HG02588 (cell line): Measurements from ENCODE around the gene EIPR1.
"Not testable (repeated sequence)": the region's sequence is repeated elsewhere in the genome, so short reads cannot be mapped to it uniquely, and the experiment has no call there.

ENCODE experiments used
- ATAC-seq: cut with Tn5 transposase; IDR thresholded peaks from one replicate; pipeline ENCODE4 v1.9.1; 2021; ENCODE audit warnings: mild to moderate bottlenecking, moderate library complexity; ENCODE audit not compliant: unreplicated experiment

Gene EIPR1

DNA sequence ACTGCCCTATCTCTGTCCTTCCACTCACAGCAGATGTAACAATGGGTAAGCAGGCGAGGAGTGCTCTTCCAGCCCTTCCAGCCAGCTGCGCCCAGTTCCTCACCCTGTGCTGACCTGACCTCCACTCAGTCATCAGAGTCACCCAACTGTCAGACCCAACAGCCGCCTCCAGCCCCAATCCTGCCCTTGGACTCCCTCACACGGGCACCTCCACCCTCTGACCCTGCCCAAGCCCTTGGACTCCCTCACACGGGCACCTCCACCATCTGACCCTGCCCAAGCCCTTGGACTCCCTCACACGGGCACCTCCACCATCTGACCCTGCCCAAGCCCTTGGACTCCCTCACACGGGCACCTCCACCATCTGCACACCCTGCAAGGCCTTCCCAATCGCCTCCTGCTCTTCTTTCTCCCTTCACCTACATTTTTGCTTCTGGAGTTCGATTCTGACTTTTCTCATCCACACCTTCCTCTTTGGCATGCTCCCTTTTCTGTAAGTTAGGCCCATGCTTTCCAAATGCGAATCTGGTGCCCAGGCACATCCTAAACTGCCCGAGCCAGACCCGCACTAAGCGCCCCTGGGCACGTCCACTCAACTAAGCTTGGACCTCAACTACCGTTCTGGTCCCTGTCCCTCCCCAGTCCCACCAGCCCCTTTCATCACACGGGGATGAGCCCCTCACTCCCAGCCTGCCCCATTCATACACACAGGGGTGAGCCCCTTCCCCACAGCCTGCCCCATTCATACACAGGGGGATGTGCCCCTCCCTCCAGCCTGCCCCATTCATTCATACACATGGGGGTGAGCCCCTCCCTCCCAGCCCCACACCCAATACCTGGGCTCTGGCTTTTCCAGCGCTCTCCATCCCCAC is 15.9 kb downstream of the EIPR1 start:
- ATAC-seq = no peak

DNA sequence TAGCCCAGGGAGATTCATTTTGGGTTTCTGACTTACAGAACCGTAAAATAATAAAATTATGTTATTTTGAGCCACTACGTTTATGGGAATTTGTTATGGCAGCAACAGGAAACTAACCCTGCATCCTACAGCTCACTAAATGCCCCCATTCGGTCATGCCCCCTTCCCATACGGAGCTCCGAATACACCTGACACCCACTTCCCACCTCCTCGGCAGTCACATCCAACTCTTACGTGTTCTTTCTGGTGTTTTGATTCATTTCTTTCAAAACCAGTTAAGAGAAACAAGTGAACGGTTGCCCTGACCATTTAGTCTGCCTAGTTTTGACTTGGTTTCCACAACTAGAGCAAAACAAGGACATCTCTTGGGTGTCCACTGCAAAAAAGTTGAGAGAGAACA is 19.7 kb downstream of the EIPR1 start:
- ATAC-seq = no peak

DNA sequence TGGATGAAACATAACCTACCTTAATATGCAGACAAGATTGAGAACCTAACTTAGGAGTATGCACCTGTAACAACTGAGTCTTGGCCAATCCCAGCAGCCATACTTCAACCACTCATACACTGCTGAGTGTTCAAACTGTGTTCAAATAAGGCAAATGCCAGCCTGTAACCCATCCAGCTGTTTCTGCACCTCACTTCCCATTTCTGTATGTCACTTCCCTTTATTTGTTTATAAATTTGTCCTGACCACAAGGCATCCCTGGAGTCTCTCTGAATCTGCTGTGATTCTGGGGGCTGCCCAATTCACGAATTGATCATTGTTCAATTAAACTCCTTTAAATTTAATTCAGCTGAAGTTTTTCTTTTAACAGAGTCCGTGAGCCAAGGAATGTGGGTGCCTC is 20.2 kb downstream of the EIPR1 start:
- ATAC-seq = not testable (repeated sequence)

DNA sequence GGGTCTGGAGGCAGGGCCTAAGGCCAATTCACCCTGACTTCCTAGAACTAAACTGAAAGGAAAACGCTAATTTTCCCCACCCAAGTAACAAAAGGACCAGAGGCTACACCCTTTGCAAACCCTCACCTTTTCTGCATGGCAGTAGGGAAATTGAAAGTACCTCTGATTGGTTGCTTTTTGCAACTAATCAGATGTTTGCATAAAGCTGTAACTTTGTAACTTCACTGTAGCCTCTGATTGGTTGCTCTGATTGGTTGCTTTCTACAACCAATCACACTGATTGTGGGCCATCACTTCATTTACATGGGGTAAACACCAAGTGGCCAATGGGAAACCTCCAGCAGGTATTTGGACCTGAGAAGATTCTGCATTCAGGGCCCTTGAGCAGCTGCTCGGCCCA is 20.8 kb downstream of the EIPR1 start:
- ATAC-seq = no peak

DNA sequence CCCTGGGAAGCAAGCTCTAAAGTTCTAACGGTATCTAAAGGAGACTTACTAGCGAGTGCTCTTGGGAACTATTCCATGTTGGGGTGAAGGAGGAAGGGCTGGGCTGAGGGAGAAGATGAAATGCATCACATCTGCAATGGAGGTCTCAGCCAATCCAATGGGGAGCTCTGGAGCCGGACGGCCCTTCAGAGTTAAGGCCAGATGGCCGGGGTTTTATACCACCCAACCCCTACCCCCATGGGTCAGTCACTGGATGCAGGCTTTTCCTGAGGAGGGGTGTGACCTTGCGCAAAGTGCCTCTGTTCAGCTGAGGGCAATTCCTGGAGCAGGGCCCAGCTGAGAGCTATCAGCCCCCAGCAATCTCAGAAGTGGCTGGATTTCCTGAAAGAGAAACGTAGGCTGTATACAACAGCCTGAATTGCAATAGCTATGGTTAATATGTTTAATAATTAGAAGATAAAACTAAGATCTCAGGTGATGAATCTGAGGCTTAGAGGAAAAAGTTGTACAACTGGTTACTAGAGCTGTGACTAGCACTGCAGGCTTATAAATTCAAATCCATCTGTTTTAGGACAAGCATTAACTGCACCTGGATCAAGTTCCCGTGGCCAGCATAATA is 21.6 kb downstream of the EIPR1 start:
- no peak for ATAC-seq

DNA sequence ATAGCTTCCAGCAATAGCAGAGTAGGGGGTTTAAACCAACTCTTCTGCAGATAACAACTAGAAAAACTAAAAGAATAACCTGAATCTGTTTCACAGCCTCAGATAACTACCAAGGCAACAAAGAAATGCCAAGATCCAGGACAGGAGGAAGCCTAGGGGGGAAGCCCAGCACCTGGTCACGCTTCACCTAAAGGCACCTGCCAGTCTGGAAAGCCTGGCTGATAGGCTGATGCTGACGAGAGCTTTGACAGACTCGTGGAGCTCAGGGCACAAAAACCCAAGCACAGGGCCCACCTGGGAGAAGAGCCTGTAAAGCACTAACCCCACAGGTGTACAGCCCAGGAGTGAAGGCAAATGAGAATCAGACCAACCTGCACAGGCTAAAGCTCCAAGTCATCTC is 22.6 kb downstream of the EIPR1 start:
- ATAC-seq = no peak

DNA sequence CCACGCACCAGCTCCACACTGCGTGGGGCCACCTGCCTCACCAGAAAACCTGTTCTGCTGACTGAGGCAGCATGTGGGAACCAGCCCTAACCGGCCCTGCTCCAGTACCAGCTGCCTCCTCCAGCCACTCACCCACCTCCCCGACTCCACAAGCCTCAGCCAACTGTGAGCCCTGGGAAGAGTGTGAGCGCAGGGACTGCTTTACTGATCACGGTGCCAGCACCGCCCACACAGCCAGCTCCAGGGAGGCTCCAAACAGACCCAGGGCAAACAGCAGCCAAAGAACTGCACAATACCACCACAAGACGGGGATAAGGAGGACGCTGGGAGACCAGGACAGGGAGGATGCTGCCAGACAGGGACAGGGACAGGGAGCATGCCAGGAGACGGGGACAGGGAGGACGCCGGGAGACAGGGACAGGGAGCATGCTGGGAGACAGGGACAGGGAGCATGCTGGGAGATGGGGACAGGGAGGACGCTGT is 28.4 kb downstream of the EIPR1 start:
- no peak for ATAC-seq

DNA sequence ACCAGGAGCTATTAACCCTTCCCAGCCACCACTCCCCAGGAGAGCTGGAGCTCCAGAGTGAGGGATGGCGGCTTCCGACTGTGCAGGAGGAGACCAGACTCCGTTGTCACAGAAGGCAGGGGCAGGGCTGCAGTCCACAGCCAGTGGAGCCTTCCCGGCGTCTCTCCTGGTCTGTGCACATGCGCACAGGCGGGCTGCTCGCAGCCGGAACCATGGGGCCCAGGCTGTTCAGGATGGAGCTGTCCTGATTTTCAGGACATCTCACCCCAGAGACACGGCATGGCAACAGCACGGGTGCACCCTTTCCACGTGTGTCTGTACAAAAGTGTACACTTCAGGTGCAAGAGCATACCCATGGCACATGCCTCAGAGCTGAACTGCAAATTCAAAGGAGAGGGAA is 28.9 kb downstream of the EIPR1 start:
- no peak for ATAC-seq

DNA sequence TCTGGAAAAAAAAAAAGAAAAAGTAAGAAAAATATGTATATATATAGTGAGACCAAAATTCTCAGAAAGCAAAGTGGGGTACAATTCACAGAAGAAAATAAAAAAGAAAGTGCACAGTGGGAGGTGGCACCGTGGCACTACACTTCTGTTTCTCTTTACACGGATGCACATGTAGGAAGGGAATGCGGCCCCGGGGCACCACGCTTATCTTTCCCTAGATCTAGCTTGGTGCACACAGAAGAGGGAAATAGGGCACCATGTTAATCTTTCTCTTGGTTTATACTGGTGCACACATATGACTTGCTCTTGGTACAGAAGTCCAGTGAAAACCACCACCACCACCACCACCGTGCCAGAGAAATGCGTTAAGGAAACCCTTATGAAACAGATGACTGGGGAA is 32.0 kb downstream of the EIPR1 start:
- ATAC-seq = no peak

DNA sequence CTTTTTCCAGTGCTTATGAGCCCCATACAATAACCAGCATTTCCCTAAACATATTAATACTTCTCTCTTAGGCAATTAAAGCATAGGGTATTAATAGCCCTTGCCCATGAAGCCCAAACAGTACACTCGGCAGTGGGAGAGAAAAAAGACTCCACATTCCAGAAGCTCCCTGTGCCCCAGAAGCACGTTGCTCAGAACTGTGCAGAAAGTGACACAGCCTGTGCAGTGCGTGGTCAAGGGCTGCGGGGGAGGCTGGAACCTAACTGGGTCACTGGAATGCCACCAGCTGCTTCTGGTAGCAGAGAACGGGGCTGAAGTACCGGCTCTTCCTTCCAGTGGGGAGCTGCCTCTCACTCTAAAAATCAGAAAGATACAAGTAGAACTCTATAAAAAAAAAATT is 32.7 kb downstream of the EIPR1 start:
- ATAC-seq = no peak

DNA sequence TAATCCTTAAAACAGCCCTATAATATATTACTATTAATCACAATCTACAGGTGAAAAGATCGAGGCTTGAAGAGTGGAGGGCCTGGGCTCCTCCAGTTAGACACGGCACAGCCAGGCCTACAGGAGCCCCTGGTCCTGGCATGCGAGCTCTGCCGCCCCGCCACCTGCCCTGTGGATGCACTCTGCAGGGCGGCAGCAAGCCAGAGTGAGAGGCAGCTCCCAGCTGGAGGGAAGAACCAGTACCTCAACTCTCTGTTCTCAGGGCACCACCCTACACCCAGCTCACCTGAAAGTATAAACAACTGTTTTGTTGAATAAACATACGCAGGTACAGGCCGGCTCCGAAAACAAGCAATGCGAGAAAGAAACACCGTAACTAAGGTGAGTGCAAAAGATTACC is 34.6 kb downstream of the EIPR1 start:
- no peak for ATAC-seq

DNA sequence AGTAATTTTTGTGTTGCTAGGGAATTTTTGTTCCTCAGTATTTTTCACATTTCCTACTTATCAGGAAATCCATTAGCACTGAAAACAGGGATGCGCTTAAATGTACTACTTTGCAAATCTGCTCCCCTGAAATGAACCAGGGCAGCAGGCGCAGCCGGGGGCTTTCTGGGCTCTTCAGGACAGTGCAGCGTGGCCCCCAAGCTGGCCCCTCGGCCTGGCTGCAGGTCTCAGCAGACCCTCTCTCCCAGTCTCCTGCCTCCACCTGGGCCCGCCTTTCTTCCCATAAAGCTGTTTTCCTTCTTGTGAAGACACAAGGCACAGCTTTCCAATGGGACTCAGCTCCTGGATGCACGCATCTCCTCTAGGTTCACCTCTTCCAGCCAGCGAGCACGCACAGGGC is 35.3 kb downstream of the EIPR1 start:
- ATAC-seq = no peak

DNA sequence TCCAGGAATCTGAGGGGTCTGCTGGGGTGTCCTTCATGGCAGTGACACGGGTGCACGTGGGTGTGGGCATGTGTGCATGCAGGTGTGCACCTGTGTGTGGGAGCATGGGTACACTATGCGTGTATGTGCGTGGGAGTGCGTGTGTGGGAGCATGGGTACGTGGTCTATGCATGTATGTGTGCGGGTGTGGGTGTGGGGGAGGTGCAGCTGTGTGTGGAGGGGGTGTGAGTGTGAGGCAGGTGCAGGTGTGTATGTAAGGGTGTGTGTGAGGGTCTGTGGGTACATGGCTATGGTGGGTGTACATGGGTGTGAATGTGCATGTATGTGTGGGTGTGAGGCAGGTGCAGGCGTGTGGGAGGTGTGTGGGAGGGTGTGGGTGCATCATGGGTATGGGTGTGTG is 36.3 kb downstream of the EIPR1 start:
- no peak for ATAC-seq

DNA sequence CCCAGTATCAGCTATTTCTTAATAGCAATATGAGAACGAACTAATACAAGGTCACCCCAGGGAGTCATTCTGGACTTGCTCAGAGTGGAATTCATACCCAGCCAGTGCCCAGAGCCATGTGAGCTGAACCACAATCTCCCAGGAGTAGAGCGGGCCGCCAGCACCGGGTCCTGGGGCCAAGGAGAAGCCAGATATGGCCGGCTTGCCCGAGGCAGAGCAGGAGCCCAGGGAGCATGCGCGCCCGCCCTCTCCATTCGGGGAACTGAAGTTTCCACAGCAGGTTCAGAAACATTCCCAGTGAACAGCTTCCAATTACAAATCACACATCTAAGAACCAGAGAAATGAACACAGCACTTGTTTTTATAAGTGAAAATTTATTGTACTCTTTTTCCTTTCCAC is 37.5 kb downstream of the EIPR1 start:
- no peak for ATAC-seq

DNA sequence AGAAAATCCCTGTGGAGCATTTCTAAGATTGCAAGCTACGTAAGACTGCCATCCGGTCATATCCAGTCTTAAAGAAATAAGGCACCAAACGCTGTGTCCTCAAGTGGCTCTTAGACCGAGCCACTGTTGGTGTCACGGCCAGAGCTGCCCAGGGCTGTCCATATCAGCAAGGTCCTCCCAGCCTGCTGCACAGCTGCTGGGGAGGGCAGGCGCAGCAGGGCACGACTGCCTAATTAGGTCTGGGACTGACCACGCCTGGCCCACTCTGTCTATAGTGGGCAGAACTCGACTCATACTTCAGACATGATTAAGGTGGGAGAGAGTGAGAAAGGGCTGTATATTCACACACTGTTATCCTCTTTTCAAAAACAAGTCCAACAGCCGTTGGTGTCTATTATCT is 39.3 kb downstream of the EIPR1 start:
- no peak for ATAC-seq

DNA sequence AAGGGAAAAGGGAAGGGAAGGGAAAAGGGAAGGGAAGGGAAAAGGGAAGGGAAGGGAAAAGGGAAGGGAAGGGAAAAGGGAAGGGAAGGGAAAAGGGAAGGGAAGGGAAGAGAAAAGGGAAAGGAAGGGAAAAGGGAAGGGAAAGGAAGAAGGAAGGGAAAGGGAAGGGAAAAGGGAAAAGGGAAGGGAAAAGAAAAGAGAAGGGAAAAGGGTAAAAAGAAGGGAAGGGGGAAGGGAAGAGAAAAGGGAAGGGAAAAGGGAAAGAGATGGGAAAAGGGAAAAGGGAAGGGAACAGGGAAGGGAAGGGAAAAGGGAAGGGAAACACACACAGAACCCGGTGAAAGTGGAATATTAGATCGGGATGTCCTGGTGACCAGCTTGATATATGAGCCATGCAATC is 40.8 kb downstream of the EIPR1 start:
- ATAC-seq = no peak

DNA sequence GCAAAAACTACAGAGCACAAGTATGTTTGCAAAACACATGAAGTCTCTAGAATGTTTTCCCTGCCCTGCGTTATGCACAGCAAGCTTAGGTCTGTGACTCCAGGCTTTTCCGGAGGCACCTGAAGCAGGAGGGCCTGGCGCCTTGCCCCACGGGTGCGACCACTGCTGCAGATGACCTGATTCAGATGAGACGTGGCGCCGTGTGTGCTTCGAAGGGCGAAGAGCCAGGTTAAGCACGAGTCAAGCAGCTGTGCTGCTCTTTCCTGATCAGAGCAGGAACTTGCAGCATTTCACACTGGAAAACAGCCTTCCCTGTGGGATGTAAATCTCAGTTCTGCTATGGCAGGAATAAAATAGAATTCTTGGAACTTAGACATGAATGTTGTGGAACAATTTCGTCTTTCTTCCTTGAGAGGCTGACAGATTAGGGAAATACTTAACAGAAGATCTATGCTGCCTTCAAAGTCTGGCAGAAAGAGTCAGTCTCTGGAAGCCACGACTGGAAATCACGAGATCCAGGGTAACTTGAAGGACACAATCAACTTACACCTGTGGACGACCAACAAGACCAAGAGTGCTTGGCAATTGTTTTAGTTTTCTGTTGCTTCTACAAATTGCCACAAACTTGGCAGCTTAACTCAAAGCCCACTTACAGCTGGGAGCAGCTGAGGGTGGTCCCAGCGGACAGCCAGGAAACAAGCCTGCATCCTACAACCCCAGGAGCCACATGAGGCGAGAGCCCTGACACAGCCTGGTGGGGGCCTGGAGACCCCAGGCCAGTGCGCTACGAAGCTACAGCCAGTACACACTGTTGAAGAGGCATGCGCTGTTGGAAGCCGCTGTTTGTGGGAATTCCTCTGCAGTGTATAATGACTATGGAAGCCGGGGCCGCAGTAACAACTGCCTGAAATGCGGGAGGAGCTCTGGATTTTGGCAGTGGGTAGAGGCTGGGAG is 42.9 kb downstream of the EIPR1 start:
- no peak for ATAC-seq

DNA sequence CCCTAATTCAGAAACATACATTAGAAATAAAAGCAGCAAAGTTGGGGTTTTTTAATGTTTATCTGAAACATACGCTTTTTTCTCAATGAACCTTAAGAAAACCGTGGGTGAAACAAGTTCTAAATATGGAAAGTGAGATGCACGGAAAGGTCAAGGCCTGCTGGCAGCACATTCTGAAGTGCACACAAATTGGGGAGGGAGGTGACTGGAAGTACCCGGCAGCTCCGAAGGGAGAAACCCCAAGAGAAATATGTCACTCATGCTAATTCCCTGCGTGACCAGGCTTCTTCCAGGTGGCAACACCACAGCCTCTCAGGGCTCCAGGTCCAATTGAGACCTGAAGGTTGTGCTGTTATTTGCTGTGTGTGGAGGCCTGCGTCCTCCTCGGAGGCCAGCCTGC is 45.5 kb downstream of the EIPR1 start:
- ATAC-seq = no peak

DNA sequence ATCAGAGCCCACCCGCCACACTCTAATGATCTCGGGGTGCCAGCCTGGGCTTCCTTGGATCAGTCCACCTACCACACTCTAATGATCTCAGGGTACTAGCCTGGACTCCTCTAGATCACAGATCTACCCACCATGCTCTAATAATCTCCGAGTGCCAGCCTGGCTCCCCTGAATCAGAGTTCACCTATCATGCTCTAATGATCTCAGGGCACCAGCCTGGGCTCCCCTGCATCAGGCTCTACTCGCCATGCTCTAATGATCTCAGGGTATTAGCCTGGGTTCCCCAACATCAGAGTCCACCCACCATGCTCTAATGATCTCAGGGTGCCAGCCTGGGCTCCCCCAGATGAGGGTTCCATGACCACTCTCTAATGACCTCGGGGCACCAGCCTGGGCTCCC is 48.1 kb downstream of the EIPR1 start:
- no peak for ATAC-seq

DNA sequence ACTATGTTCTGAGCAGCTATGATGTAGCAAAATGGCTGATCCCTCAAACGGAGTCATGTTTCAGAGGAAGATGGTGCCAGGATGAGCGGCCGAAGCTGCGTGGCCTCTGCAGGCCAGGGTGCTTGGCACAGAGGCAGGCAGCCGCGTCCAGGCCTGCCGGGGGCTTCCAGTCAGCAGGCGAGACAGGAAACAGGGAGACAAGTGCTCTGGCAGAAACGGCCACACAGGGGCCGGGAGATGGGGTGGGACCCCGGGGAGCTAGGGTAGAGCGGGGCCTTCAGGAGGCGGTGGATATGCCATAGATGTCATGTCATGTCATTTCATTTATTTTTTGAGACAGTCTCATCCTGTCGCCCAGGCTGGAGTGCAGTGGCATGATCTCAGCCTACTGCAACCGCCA is 50.7 kb downstream of the EIPR1 start:
- ATAC-seq = no peak

DNA sequence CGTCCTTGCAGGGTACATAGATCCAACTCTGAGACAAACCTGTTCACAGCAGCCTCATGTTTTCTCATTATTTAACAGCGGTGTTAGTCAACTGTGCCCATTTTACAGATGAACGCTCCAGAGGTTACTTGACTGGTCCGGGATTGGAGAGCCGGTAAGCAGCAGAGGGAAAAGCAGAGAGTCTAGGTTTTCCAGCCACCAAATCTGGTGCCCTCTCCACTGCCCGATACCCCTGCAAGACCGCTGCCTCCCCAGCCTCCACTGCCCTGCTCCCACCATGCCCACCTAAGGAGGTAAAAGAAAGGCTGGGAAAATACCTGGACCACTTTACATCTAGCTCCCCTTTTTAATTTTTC is 51.5 kb downstream of the EIPR1 start:
- no peak for ATAC-seq
